Measurements from ENCODE around the gene SNRNP200. TPM values are rescaled to one million over a fixed set of nuclear protein-coding genes. Genes with fewer than 3 reads are reported as not detected.
A peak's percentile ranks its signal among the peaks of the same experiment; 100 is the strongest.

The SNRNP200 gene
- total RNA-seq, 1 experiment from 2014 or later = 115 TPM

GRCh38 chr2:96271995-96272394 is 33.4 kb downstream of the SNRNP200 start:
- peaks cover 97% of the 10 kb centered on the region for H3K36me3 Mint-ChIP-seq (ENCODE audit: insufficient read depth, unreplicated experiment)
- no peaks in the 10 kb centered on the region for H3K4me1 Mint-ChIP-seq (ENCODE audit: insufficient read depth, unreplicated experiment)
- ChIA-PET CTCF (interaction anchor here (0.7 to 1.2 kb wide), 2 partner anchors 113 to 279 kb away, joined by 3 to 4 read pairs; no protein-coding TSS in a partner anchor), POLR2A (interaction anchor here (1.2 to 1.5 kb wide), 2 partner anchors 11 to 12 kb away, joined by 4 to 5 read pairs; no protein-coding TSS in a partner anchor)
- intact Hi-C loops (cut with micrococcal nuclease) = no loop called here
- no TSS peak for BruUV-seq (replicated peaks)
- no peak overlapping the region for H3K4me3 Mint-ChIP-seq (ENCODE audit: unreplicated experiment)
- no peaks in the 10 kb centered on the region for H3K27me3 Mint-ChIP-seq (ENCODE audit: insufficient read depth, unreplicated experiment)
- H3K27ac Mint-ChIP-seq (ENCODE audit: low read depth, unreplicated experiment) = no peak overlapping the region
- DNase-seq (ENCODE audit: unreplicated experiment) = no peak
- no peak for TF ChIP-seq CTCF (IDR thresholded peaks at IDR 0.05; ENCODE audit: unreplicated experiment)
- H3K9me3 Mint-ChIP-seq (ENCODE audit: unreplicated experiment) = no peaks in the 10 kb centered on the region

DNA sequence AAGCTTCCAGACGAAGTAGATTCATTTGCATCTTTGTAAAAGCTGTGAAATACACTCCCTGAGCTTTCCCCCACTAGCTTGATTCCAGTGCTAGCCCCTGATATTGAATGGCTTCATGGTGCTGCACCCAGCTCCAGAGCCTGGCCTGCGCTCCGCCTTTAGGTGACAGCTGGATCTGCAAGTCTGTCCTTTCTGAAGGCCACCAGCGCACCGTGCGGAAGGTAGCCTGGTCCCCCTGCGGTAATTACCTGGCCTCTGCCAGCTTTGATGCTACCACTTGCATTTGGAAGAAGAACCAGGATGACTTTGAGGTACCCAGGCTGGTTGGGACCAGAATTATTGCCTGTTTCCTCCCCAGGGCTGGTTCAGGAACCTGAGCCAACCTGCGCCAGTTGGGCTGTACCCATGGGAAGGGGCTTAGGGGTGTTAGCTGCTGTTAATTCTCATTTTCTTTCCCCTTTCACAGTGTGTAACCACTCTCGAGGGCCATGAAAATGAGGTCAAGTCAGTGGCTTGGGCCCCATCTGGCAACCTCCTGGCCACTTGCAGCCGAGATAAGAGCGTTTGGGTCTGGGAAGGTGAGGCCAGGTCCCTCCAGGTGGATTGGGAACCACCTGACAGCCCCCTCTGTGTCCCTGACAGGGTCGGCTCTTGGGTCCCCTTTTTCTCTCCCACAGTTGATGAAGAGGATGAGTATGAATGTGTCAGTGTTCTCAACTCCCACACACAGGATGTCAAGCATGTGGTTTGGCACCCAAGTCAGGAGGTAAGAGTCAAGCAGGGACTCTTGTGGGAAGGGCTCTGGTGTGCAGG is 38.0 kb downstream of the SNRNP200 start:
- DNase-seq (ENCODE audit: unreplicated experiment) = peak; percentile 34
- no peaks in the 10 kb centered on the region for H3K27me3 Mint-ChIP-seq (ENCODE audit: insufficient read depth, unreplicated experiment)
- intact Hi-C loops (cut with micrococcal nuclease) = loop anchor here (5.0 to 10.0 kb wide), 3 partner anchors 70 to 240 kb away; partner anchors contain the start of genes NCAPH and NEURL3
- no TSS peak for BruUV-seq (replicated peaks)
- peaks cover 16% of the 10 kb centered on the region for H3K4me1 Mint-ChIP-seq (ENCODE audit: insufficient read depth, unreplicated experiment)
- H3K9me3 Mint-ChIP-seq (ENCODE audit: unreplicated experiment) = no peaks in the 10 kb centered on the region
- H3K36me3 Mint-ChIP-seq (ENCODE audit: insufficient read depth, unreplicated experiment) = peaks cover 67% of the 10 kb centered on the region
- TF ChIP-seq CTCF (IDR thresholded peaks at IDR 0.05; ENCODE audit: unreplicated experiment) = peak; percentile 17
- POLR2A ChIA-PET = interaction anchor here (0.6 to 1.8 kb wide), 9 partner anchors 8 to 242 kb away, joined by 3 to 10 read pairs (median 3); partner anchors contain the start of genes NCAPH, SNRNP200 and STARD7
- CTCF ChIA-PET = interaction anchor here (0.6 to 1.3 kb wide), 12 partner anchors 21 to 547 kb away, joined by 3 to 7 read pairs (median 3); no protein-coding TSS in a partner anchor
- H3K27ac Mint-ChIP-seq (ENCODE audit: low read depth, unreplicated experiment) = no peak overlapping the region
- peak overlapping the region; percentile 93 for H3K4me3 Mint-ChIP-seq (ENCODE audit: unreplicated experiment)

- H3K27ac Mint-ChIP-seq (ENCODE audit: low read depth, unreplicated experiment) = peak within 1 kb of the TSS; percentile 68
- DNase-seq (ENCODE audit: unreplicated experiment) = peak; percentile 98
- CTCF ChIA-PET = interaction anchor here (0.6 to 1.3 kb wide), 5 partner anchors 36 to 472 kb away, joined by 3 to 7 read pairs (median 3); no protein-coding TSS in a partner anchor
- POLR2A ChIA-PET = interaction anchor here (0.6 to 1.8 kb wide), 6 partner anchors 39 to 243 kb away, joined by 3 to 10 read pairs (median 4); partner anchors contain the start of genes NCAPH, SNRNP200 and STARD7
- peaks cover 25% of the 10 kb centered on the region for H3K4me1 Mint-ChIP-seq (ENCODE audit: insufficient read depth, unreplicated experiment)
- no peaks in the 10 kb centered on the region for H3K9me3 Mint-ChIP-seq (ENCODE audit: unreplicated experiment)
- H3K27me3 Mint-ChIP-seq (ENCODE audit: insufficient read depth, unreplicated experiment) = no peaks in the 10 kb centered on the region
- intact Hi-C loops (cut with micrococcal nuclease) = loop anchor here (5.0 to 10.0 kb wide), 3 partner anchors 71 to 241 kb away; partner anchors contain the start of genes NCAPH and NEURL3
- TSS peak; percentile 63 for BruUV-seq (replicated peaks)
- no peak for TF ChIP-seq CTCF (IDR thresholded peaks at IDR 0.05; ENCODE audit: unreplicated experiment)
- H3K36me3 Mint-ChIP-seq (ENCODE audit: insufficient read depth, unreplicated experiment) = peaks cover 64% of the 10 kb centered on the region
- H3K4me3 Mint-ChIP-seq (ENCODE audit: unreplicated experiment) = peak within 1 kb of the TSS; percentile 93
Observed at GRCh38 chr2:96265840-96266679, 39.3 kb downstream of the SNRNP200 start, which contains the start of the genes CIAO1 and TMEM127. CIAO1 (plus strand) TSS chr2:96266225; CDS start chr2:96266351, 126 bp downstream. TMEM127 (minus strand) TSS chr2:96265997; CDS start chr2:96265381, 616 bp downstream.
